Trophoblast cell (in vitro differentiated cells and primary cell): Measurements from ENCODE around the gene TPBGL.
A peak's percentile ranks its signal among the peaks of the same experiment; 100 is the strongest.

Source experiments
- DNase-seq, 2 donors: peaks; one replicate each; pipeline ENCODE4 v3.0.0-alpha.2; 2016
- H2AFZ ChIP-seq: 2 replicates; pipeline ENCODE4 v1.6.1; 2013; ENCODE audit warnings: low read length, moderate library complexity, mild to moderate bottlenecking; ENCODE audit not compliant: insufficient read depth, poor library complexity
- H2AK5ac ChIP-seq: 2 replicates; pipeline ENCODE4 v1.6.1; 2013; ENCODE audit warnings: mild to moderate bottlenecking, low read length
- H2BK120ac ChIP-seq: 2 replicates; pipeline ENCODE4 v1.6.1; 2013; ENCODE audit warnings: low read length, mild to moderate bottlenecking, moderate library complexity; ENCODE audit not compliant: insufficient read depth, poor library complexity
- H2BK12ac ChIP-seq: 2 replicates; pipeline ENCODE4 v1.6.1; 2013; ENCODE audit warnings: mild to moderate bottlenecking, low read length, moderate library complexity
- H2BK5ac ChIP-seq: 2 replicates; pipeline ENCODE4 v1.6.1; 2013; ENCODE audit warnings: low read length, low read depth, moderate library complexity, mild to moderate bottlenecking; ENCODE audit not compliant: poor library complexity
- H3K14ac ChIP-seq: 2 replicates; pipeline ENCODE4 v1.6.1; 2013; ENCODE audit warnings: mild to moderate bottlenecking, low read length
- H3K18ac ChIP-seq: 2 replicates; pipeline ENCODE4 v1.6.1; 2013; ENCODE audit warnings: mild to moderate bottlenecking, low read length
- H3K23ac ChIP-seq: 2 replicates; pipeline ENCODE4 v1.6.1; 2013; ENCODE audit warnings: low read length
- H3K27ac ChIP-seq: 2 replicates; pipeline ENCODE4 v1.5.1; 2013; ENCODE audit warnings: low read depth, mild to moderate bottlenecking, inconsistent platforms, low read length, moderate library complexity
- H3K27me3 ChIP-seq: 2 replicates; pipeline ENCODE4 v1.6.1; 2013; ENCODE audit warnings: inconsistent platforms, mild to moderate bottlenecking, low read length, moderate library complexity; ENCODE audit not compliant: insufficient read depth
- H3K36me3 ChIP-seq, 2 experiments: 1 replicate in 1 of 2; 2 replicates in 1 of 2; pipeline ENCODE4 v1.6.1; 2013; ENCODE audit warnings: low read length in 2 of 2, mild to moderate bottlenecking in 2 of 2, moderate library complexity in 1 of 2; ENCODE audit not compliant: insufficient read depth in 2 of 2, control insufficient read depth in 1 of 2
- H3K4ac ChIP-seq: 2 replicates; pipeline ENCODE4 v1.6.1; 2013; ENCODE audit warnings: low read depth, mild to moderate bottlenecking, low read length, moderate library complexity
- H3K4me1 ChIP-seq, 2 experiments: 1 replicate in 1 of 2; 2 replicates in 1 of 2; pipeline ENCODE4 v1.6.1; 2013; ENCODE audit warnings: low read length in 2 of 2, mild to moderate bottlenecking in 2 of 2, moderate library complexity in 1 of 2; ENCODE audit not compliant: insufficient read depth in 2 of 2, control insufficient read depth in 1 of 2
- H3K4me2 ChIP-seq: 2 replicates; pipeline ENCODE4 v1.6.1; 2013; ENCODE audit warnings: inconsistent platforms, mild to moderate bottlenecking, low read length, moderate library complexity
- H3K4me3 ChIP-seq: 2 replicates; pipeline ENCODE4 v1.5.1; 2013; ENCODE audit warnings: mild to moderate bottlenecking, low read depth, low read length, inconsistent platforms
- H3K79me1 ChIP-seq: one replicate; pipeline ENCODE4 v1.6.1; 2013; ENCODE audit warnings: low read length
- H3K79me2 ChIP-seq: 2 replicates; pipeline ENCODE4 v1.6.1; 2013; ENCODE audit warnings: low read length, mild to moderate bottlenecking; ENCODE audit not compliant: control insufficient read depth, insufficient read depth, poor library complexity
- H3K9ac ChIP-seq: 2 replicates; pipeline ENCODE4 v1.6.1; 2013; ENCODE audit warnings: mild to moderate bottlenecking, low read length
- H3K9me3 ChIP-seq: 2 replicates; pipeline ENCODE4 v1.6.1; 2013; ENCODE audit warnings: low read depth, mild to moderate bottlenecking, control low read depth, inconsistent platforms, low read length; ENCODE audit not compliant: insufficient read depth
- H4K12ac ChIP-seq: 2 replicates; pipeline ENCODE4 v1.6.1; 2013; ENCODE audit warnings: low read depth, mild to moderate bottlenecking, low read length, moderate library complexity
- H4K8ac ChIP-seq: 2 replicates; pipeline ENCODE4 v1.6.1; 2013; ENCODE audit warnings: low read depth, mild to moderate bottlenecking, low read length, moderate library complexity
- H4K91ac ChIP-seq: one replicate; pipeline ENCODE4 v1.6.1; 2013; ENCODE audit warnings: low read depth, mild to moderate bottlenecking, low read length, moderate library complexity
- WGBS: extraction: QIAGEN DNeasy Blood & Tissue Kit; methylation state at CpG from one replicate; pipeline ENCODE4 v1.1.7; 2013; ENCODE audit warnings: missing lambda C conversion rate; ENCODE audit not compliant: insufficient read length, insufficient coverage; ENCODE audit errors: extremely low coverage; 5-methylcytosine and 5-hydroxymethylcytosine counted together

TPBGL gene

GRCh38 chr11:75204012-75204674, 36.4 kb upstream of the TPBGL start:
- H3K4me2 ChIP-seq: no peak overlapping the region
- no peak overlapping the region for H3K14ac ChIP-seq
- H2AK5ac ChIP-seq: no peak overlapping the region
- no peak overlapping the region for H3K4ac ChIP-seq
- no peaks in the 10 kb centered on the region for H3K79me1 ChIP-seq
- no peaks in the 10 kb centered on the region for H3K27me3 ChIP-seq
- no peaks in the 10 kb centered on the region for H3K79me2 ChIP-seq
- no peaks in the 10 kb centered on the region for H3K9me3 ChIP-seq
- H3K23ac ChIP-seq: no peak overlapping the region
- no peak for DNase-seq
- no peak overlapping the region for H2BK12ac ChIP-seq
- H3K36me3 ChIP-seq: no peaks in the 10 kb centered on the region
- H2BK5ac ChIP-seq: no peak overlapping the region
- no peak overlapping the region for H2BK120ac ChIP-seq
- no peak overlapping the region for H4K91ac ChIP-seq
- no peak overlapping the region for H4K12ac ChIP-seq
- H2AFZ ChIP-seq: no peak overlapping the region
- no peak overlapping the region for H3K9ac ChIP-seq
- H4K8ac ChIP-seq: no peak overlapping the region
- no peak overlapping the region for H3K27ac ChIP-seq
- no peak overlapping the region for H3K4me3 ChIP-seq
- WGBS: no CpG with 5 or more reads among the region's 10 CpGs
- no peak overlapping the region for H3K18ac ChIP-seq
- H3K4me1 ChIP-seq: peaks cover 2 to 6% of the 10 kb centered on the region in 2 experiments

GRCh38 chr11:75204685-75205563, 35.6 kb upstream of the TPBGL start:
- H4K12ac ChIP-seq: no peak overlapping the region
- H3K9me3 ChIP-seq: no peaks in the 10 kb centered on the region
- peaks cover 2 to 6% of the 10 kb centered on the region in 2 experiments for H3K4me1 ChIP-seq
- DNase-seq: peak; percentile 79 to 92
- H3K9ac ChIP-seq: no peak overlapping the region
- H2AK5ac ChIP-seq: no peak overlapping the region
- H3K14ac ChIP-seq: no peak overlapping the region
- no peak overlapping the region for H2BK5ac ChIP-seq
- no peak overlapping the region for H4K91ac ChIP-seq
- no peaks in the 10 kb centered on the region for H3K79me1 ChIP-seq
- no peak overlapping the region for H3K18ac ChIP-seq
- H3K4me3 ChIP-seq: no peak overlapping the region
- H2AFZ ChIP-seq: no peak overlapping the region
- no CpG with 5 or more reads among the region's 9 CpGs for WGBS
- no peak overlapping the region for H3K4me2 ChIP-seq
- H4K8ac ChIP-seq: no peak overlapping the region
- H3K4ac ChIP-seq: no peak overlapping the region
- no peak overlapping the region for H3K23ac ChIP-seq
- no peak overlapping the region for H2BK120ac ChIP-seq
- H3K27ac ChIP-seq: no peak overlapping the region
- no peaks in the 10 kb centered on the region for H3K27me3 ChIP-seq
- H3K36me3 ChIP-seq: no peaks in the 10 kb centered on the region
- no peaks in the 10 kb centered on the region for H3K79me2 ChIP-seq
- no peak overlapping the region for H2BK12ac ChIP-seq

- Histone ChIP-seq H4K12ac (no peak overlapping the region), H4K91ac (no peak overlapping the region), H3K27me3 (no peaks in the 10 kb centered on the region), H4K8ac (no peak overlapping the region), H3K9ac (no peak overlapping the region), H3K9me3 (no peaks in the 10 kb centered on the region), H2BK5ac (no peak overlapping the region), H3K18ac (no peak overlapping the region), H2AFZ (no peak overlapping the region), H3K27ac (no peak overlapping the region), H3K36me3 (no peaks in the 10 kb centered on the region), H3K4me2 (no peak overlapping the region), H3K79me2 (no peaks in the 10 kb centered on the region), H2BK12ac (no peak overlapping the region), H3K4me3 (no peak overlapping the region), H3K14ac (no peak overlapping the region), H3K79me1 (no peaks in the 10 kb centered on the region), H3K4ac (no peak overlapping the region), H3K4me1 (peaks cover 2 to 6% of the 10 kb centered on the region in 2 experiments), H3K23ac (no peak overlapping the region), H2AK5ac (no peak overlapping the region), H2BK120ac (no peak overlapping the region)
- DNase-seq: no peak
- no CpG with 5 or more reads among the region's 5 CpGs for WGBS
Observed at GRCh38 chr11:75205564-75206020, 35.0 kb upstream of the TPBGL start.

- H3K79me2 ChIP-seq: no peaks in the 10 kb centered on the region
- H3K4me2 ChIP-seq: no peak overlapping the region
- H3K4me3 ChIP-seq: no peak overlapping the region
- H4K12ac ChIP-seq: no peak overlapping the region
- no CpG with 5 or more reads among the region's 2 CpGs for WGBS
- no peak overlapping the region for H3K14ac ChIP-seq
- H4K8ac ChIP-seq: no peak overlapping the region
- H3K79me1 ChIP-seq: no peaks in the 10 kb centered on the region
- no peak overlapping the region for H4K91ac ChIP-seq
- H2BK120ac ChIP-seq: no peak overlapping the region
- no peak overlapping the region for H3K9ac ChIP-seq
- no peak for DNase-seq
- no peak overlapping the region for H2BK12ac ChIP-seq
- H3K4ac ChIP-seq: no peak overlapping the region
- no peaks in the 10 kb centered on the region for H3K36me3 ChIP-seq
- H3K18ac ChIP-seq: no peak overlapping the region
- H3K23ac ChIP-seq: no peak overlapping the region
- no peak overlapping the region for H2BK5ac ChIP-seq
- H3K27me3 ChIP-seq: no peaks in the 10 kb centered on the region
- no peak overlapping the region for H3K27ac ChIP-seq
- no peak overlapping the region for H2AFZ ChIP-seq
- no peaks in the 10 kb centered on the region for H3K9me3 ChIP-seq
- H3K4me1 ChIP-seq: peaks cover 2 to 6% of the 10 kb centered on the region in 2 experiments
- H2AK5ac ChIP-seq: no peak overlapping the region
Observed at GRCh38 chr11:75208446-75208845, 32.1 kb upstream of the TPBGL start.
